ENCODE results near the gene NCR1. TPM values are rescaled to one million over a fixed set of nuclear protein-coding genes. Genes with fewer than 3 reads are reported as not detected.

Gene NCR1
- polyA plus RNA-seq, 1 experiment = not detected

DNA sequence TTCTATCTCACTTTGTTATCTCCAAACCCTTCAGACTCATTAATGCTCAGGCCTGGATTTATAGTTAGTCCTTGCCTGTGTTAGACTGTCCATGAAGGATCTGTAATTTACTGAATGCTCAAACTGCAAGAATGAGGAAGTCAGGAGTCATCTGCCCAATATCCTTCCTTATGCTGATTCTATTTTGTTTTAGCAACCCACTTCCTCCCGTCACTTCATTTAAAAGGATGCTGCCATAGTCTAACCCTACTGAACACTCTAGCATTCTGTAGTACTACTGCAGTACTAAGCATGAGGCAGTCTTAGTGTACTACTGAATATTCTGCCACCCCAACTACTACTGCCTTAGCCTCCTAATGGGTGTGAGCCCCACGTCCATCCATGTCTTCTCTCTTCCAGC is 30.4 kb upstream of the NCR1 start:
- no peak overlapping the region for H3K4me3 ChIP-seq (ENCODE audit: low read depth, low read length)
- H3K9me3 ChIP-seq (ENCODE audit: control insufficient read depth, insufficient read depth, low read length) = peaks cover 20% of the 10 kb centered on the region
- no peak overlapping the region for H3K27ac ChIP-seq (ENCODE audit: low read depth, low read length)
- ChIA-PET CTCF (no interaction called here), POLR2A (no interaction called here)
- H3K27me3 ChIP-seq (ENCODE audit: control insufficient read depth, insufficient read depth, low read length) = no peaks in the 10 kb centered on the region
- DNase-seq (ENCODE audit: low read depth, low spot score) = no peak
- TF ChIP-seq, protein P1, sequence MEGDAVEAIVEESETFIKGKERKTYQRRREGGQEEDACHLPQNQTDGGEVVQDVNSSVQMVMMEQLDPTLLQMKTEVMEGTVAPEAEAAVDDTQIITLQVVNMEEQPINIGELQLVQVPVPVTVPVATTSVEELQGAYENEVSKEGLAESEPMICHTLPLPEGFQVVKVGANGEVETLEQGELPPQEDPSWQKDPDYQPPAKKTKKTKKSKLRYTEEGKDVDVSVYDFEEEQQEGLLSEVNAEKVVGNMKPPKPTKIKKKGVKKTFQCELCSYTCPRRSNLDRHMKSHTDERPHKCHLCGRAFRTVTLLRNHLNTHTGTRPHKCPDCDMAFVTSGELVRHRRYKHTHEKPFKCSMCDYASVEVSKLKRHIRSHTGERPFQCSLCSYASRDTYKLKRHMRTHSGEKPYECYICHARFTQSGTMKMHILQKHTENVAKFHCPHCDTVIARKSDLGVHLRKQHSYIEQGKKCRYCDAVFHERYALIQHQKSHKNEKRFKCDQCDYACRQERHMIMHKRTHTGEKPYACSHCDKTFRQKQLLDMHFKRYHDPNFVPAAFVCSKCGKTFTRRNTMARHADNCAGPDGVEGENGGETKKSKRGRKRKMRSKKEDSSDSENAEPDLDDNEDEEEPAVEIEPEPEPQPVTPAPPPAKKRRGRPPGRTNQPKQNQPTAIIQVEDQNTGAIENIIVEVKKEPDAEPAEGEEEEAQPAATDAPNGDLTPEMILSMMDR (IDR thresholded peaks at IDR 0.05; ENCODE audit: low read depth, low read length) = no peak

DNA sequence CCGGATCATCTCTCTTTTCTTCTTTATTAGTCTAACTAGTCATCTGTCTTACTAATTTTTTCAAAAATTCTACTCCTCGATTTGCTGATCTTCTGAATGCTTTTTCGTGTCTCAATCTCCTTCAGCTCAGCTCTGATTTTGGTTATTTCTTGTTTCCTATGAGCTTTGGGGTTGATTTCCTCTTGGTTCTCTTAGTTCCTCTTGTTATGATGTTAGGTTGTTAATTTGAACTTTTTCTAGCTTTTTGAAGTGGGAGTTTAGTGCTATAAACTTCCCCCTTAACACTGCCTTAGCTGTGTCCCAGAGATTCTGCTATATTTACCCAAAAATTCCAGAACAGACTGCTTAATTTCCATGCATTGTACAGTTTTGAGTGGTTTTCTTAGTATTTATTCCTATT is 28.5 kb upstream of the NCR1 start:
- Histone ChIP-seq H3K27me3 (ENCODE audit: control insufficient read depth, insufficient read depth, low read length) (no peaks in the 10 kb centered on the region), H3K27ac (ENCODE audit: low read depth, low read length) (no peak overlapping the region), H3K9me3 (ENCODE audit: control insufficient read depth, insufficient read depth, low read length) (peaks cover 32% of the 10 kb centered on the region), H3K4me3 (ENCODE audit: low read depth, low read length) (no peak overlapping the region)
- no peak for DNase-seq (ENCODE audit: low read depth, low spot score)
- TF ChIP-seq, protein P1 (IDR thresholded peaks at IDR 0.05; ENCODE audit: low read depth, low read length) = no peak
- POLR2A ChIA-PET = no interaction called here
- CTCF ChIA-PET = no interaction called here

DNA sequence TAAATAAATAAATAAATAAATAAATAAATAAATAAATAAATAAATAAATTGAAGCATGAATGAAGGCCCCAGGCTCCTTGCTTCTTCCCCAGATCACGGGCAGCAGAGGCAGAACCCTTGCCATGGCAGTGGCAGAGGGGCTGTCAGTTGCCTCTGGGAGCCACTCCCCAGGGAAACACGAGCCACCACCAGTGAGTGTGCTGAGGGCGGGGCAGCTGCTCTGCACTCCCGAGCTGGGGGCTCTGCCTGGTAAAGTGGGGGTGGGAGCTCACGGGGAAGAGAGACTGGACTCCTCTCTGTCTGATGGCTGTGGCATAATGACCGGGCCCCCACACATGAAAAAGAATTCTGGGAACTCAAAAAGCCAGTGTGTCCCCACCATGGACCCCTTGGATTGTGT is 24.1 kb upstream of the NCR1 start:
- H3K27ac ChIP-seq (ENCODE audit: low read depth, low read length) = no peak overlapping the region
- peaks cover 64% of the 10 kb centered on the region for H3K9me3 ChIP-seq (ENCODE audit: control insufficient read depth, insufficient read depth, low read length)
- H3K27me3 ChIP-seq (ENCODE audit: control insufficient read depth, insufficient read depth, low read length) = no peaks in the 10 kb centered on the region
- ChIA-PET POLR2A (no interaction called here), CTCF (no interaction called here)
- TF ChIP-seq, protein P1 (IDR thresholded peaks at IDR 0.05; ENCODE audit: low read depth, low read length) = no peak
- no peak for DNase-seq (ENCODE audit: low read depth, low spot score)
- no peak overlapping the region for H3K4me3 ChIP-seq (ENCODE audit: low read depth, low read length)

DNA sequence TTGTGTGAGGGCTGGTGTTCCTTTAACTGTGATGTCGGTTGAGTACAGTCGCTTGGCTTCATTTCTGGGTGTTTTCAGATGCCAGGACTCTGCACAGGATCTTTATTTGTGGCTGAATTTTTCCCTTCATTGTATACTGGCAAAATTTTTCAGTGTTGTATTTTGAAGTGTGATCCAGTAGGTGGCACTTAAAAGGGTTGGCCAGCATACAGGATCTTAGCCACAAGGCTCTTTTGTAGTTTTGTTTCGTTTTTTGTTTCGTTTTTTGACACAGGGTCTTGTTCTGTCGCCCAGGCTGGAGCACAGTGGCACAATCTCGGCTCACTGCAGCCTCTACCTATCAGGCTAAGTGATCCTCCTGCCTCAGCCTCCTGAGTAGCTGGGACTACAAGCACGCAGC is 23.2 kb upstream of the NCR1 start:
- TF ChIP-seq, protein P1 (IDR thresholded peaks at IDR 0.05; ENCODE audit: low read depth, low read length) = no peak
- Histone ChIP-seq H3K4me3 (ENCODE audit: low read depth, low read length) (no peak overlapping the region), H3K9me3 (ENCODE audit: control insufficient read depth, insufficient read depth, low read length) (peaks cover 67% of the 10 kb centered on the region), H3K27me3 (ENCODE audit: control insufficient read depth, insufficient read depth, low read length) (no peaks in the 10 kb centered on the region), H3K27ac (ENCODE audit: low read depth, low read length) (no peak overlapping the region)
- ChIA-PET CTCF (no interaction called here), POLR2A (no interaction called here)
- no peak for DNase-seq (ENCODE audit: low read depth, low spot score)

DNA sequence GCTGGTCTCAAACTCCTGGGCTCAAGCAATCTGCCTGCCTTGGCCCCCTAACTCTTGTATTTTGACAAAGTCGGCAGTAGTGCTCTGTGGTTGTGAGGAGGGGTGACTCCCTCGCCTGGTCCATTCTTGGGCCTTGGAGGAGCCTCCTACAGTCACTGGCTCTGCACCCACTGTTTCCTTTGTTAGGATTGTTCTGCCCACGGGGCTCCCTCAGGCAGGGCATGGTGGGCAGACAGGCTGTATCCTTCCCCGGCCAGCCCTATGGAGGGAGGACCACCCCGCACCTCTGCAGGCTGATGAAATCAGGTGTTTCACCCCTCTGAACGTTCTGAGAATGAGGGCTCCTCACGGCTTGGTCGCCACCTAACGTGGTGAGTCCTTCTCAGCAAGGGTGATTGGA is 22.7 kb upstream of the NCR1 start:
- Histone ChIP-seq H3K27ac (ENCODE audit: low read depth, low read length) (no peak overlapping the region), H3K27me3 (ENCODE audit: control insufficient read depth, insufficient read depth, low read length) (no peaks in the 10 kb centered on the region), H3K9me3 (ENCODE audit: control insufficient read depth, insufficient read depth, low read length) (peaks cover 68% of the 10 kb centered on the region), H3K4me3 (ENCODE audit: low read depth, low read length) (no peak overlapping the region)
- no peak for DNase-seq (ENCODE audit: low read depth, low spot score)
- TF ChIP-seq, protein P1 (IDR thresholded peaks at IDR 0.05; ENCODE audit: low read depth, low read length) = no peak
- CTCF ChIA-PET = interaction anchor here (0.7 kb wide), 1 partner anchor 285 kb away, joined by 3 read pairs; no protein-coding TSS in a partner anchor
- POLR2A ChIA-PET = no interaction called here

Data from AG04450 (cell line).